Activated CD8-positive, alpha-beta T cell treated with anti-CD3 and anti-CD28 coated beads for 36 hours (primary cell): ENCODE measurements around the gene MT1H. TPM values are rescaled to one million over a fixed set of nuclear protein-coding genes. Genes with fewer than 3 reads are reported as not detected.

Experiments used
- ATAC-seq: fragments of 200-7000 bp; cut with Tn5 transposase; one replicate; pipeline ENCODE4 v1.10.0; 2021; ENCODE audit warnings: mild to moderate bottlenecking, moderate library complexity
- CTCF ChIA-PET: fragments of 350-600 bp; sonication (Branson Sonifier 250); formaldehyde crosslinking; loops from one replicate; lab custom pipeline; 2021; ENCODE audit warnings: antibody characterized with exemption; lab: Charles Lee
- POLR2A ChIA-PET: fragments of 350-600 bp; sonication (Branson Sonifier 250); formaldehyde crosslinking; loops from one replicate; lab custom pipeline; 2021; ENCODE audit warnings: antibody characterized with exemption; lab: Charles Lee
- DNase-seq: peaks from one replicate; pipeline ENCODE4 v3.0.0-alpha.2; 2020
- H3K27ac Mint-ChIP-seq: one replicate; pipeline ENCODE4 v1.8.0; 2021; ENCODE audit warnings: mild to moderate bottlenecking, mixed read lengths
- H3K27me3 Mint-ChIP-seq: one replicate; pipeline ENCODE4 v1.8.0; 2021; ENCODE audit warnings: mixed read lengths
- H3K36me3 Mint-ChIP-seq: one replicate; pipeline ENCODE4 v1.8.0; 2021; ENCODE audit warnings: low read depth, mixed read lengths
- H3K4me1 Mint-ChIP-seq: one replicate; pipeline ENCODE4 v1.8.0; 2021; ENCODE audit warnings: low read depth, mixed read lengths
- H3K4me3 Mint-ChIP-seq: one replicate; pipeline ENCODE4 v1.8.0; 2021; ENCODE audit warnings: mild to moderate bottlenecking, moderate library complexity, mixed read lengths
- H3K9me3 Mint-ChIP-seq: one replicate; pipeline ENCODE4 v1.8.0; 2021; ENCODE audit warnings: mixed read lengths
- CTCF ChIP-seq: fragments of 200-600 bp; IDR thresholded peaks from one replicate; pipeline ENCODE4 v1.8.0; 2022; ENCODE audit warnings: antibody characterized with exemption, mild to moderate bottlenecking
- intact Hi-C: fragments of 100-400 bp; cut with micrococcal nuclease; formaldehyde crosslinking; loops from one replicate; pipeline ENCODE4 v1.10.0; 2022
- total RNA-seq, 2 experiments: library from RNA; stranded (reverse); gene quantifications; one replicate each; pipeline ENCODE4 v1.2.3, GENCODE V29; 2021

Gene MT1H
- total RNA-seq, 2 experiments from 2014 or later = 2.3 to 2.7 TPM

GRCh38 chr16:56629531-56629930 is 40.1 kb upstream of the MT1H start:
- H3K9me3 Mint-ChIP-seq = no peaks in the 10 kb centered on the region
- no peak for ATAC-seq
- H3K36me3 Mint-ChIP-seq = no peaks in the 10 kb centered on the region
- CTCF ChIA-PET = interaction anchor here (1.3 to 1.9 kb wide), 4 partner anchors 11 to 44 kb away, joined by 3 to 11 read pairs (median 6); no protein-coding TSS in a partner anchor
- H3K4me3 Mint-ChIP-seq = no peak overlapping the region
- POLR2A ChIA-PET = no interaction called here
- H3K4me1 Mint-ChIP-seq = peaks cover 22% of the 10 kb centered on the region
- DNase-seq = no peak
- no peak for TF ChIP-seq CTCF
- no peak overlapping the region for H3K27ac Mint-ChIP-seq
- H3K27me3 Mint-ChIP-seq = peaks cover 56% of the 10 kb centered on the region
- intact Hi-C loops = no loop called here

DNA sequence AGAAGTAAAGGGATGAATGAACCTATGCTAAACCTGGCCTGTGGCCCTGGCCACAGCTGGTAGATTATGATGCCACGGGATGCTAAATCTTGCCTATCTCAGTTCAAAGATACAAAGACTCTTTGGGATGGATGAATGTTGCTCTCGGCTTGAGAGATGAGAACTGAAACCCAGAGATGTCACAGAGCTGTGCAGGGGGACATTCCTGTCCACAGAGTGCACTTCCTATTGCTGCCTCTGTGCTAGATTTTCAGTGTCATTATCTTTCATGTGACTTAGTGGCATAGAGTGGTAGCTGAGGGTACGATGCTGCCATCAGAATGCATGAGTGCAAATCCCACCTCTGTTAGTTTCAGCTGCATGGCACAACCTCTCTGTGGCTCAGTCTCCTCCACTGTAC is 39.5 kb upstream of the MT1H start:
- Mint-ChIP-seq H3K4me1 (peaks cover 23% of the 10 kb centered on the region), H3K27me3 (peaks cover 59% of the 10 kb centered on the region), H3K36me3 (no peaks in the 10 kb centered on the region), H3K9me3 (no peaks in the 10 kb centered on the region), H3K27ac (no peak overlapping the region), H3K4me3 (no peak overlapping the region)
- ATAC-seq (peak; percentile 39), DNase-seq (no peak)
- no peak for TF ChIP-seq CTCF
- POLR2A ChIA-PET = no interaction called here
- CTCF ChIA-PET = interaction anchor here (0.7 to 2.2 kb wide), 7 partner anchors 9 to 72 kb away, joined by 3 to 11 read pairs (median 6); no protein-coding TSS in a partner anchor
- intact Hi-C loops = no loop called here

DNA sequence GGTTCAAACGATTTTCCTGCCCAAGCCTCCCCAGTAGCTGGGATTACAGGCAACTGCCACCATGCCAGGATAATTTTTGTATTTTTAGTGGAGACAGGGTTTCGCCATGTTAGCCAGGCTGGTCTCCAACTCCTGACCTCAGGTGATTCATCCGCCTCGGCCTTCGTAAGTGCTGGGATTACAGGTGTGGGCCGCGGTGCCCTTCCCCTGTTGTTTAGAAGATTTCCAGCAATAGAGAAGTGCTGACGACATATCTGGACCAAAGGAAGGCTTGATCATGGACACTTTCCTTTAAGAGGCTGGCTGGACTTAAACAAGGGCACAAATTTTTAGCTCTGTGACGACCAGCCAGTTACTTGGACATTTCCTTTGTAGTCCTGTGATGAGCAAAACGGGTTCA is 38.4 kb upstream of the MT1H start:
- ChIA-PET POLR2A (interaction anchor here (0.7 to 1.2 kb wide), 2 partner anchors 24 to 25 kb away, joined by 3 read pairs; no protein-coding TSS in a partner anchor), CTCF (interaction anchor here (0.9 to 2.2 kb wide), 5 partner anchors 11 to 71 kb away, joined by 3 to 8 read pairs (median 6); no protein-coding TSS in a partner anchor)

DNA sequence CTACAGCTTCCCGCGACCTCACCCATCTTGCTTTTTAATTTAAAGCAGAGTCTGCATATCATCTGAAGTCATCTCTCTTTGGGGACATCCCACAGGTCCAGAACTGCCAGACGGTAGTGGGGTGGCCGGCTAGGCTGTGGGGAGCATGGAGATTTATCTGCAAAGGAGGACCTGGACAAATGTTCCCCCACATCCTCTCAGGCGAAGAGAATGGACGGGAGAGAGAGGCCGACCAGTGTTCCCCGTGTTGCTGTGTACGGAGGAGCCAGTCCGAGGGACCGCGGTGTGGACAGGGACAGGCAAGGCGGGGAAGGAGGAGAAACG is 37.8 kb upstream of the MT1H start:
- ChIA-PET POLR2A (interaction anchor here (0.7 to 1.2 kb wide), 2 partner anchors 24 to 26 kb away, joined by 3 read pairs; no protein-coding TSS in a partner anchor), CTCF (interaction anchor here (1.7 to 2.2 kb wide), 2 partner anchors 11 to 70 kb away, joined by 6 to 8 read pairs; no protein-coding TSS in a partner anchor)
- intact Hi-C loops = no loop called here
- H3K27ac Mint-ChIP-seq = no peak overlapping the region
- no peaks in the 10 kb centered on the region for H3K36me3 Mint-ChIP-seq
- DNase-seq = no peak
- no peak for ATAC-seq
- peaks cover 61% of the 10 kb centered on the region for H3K27me3 Mint-ChIP-seq
- H3K4me1 Mint-ChIP-seq = peaks cover 17% of the 10 kb centered on the region
- peak overlapping the region; percentile 58 for H3K4me3 Mint-ChIP-seq
- H3K9me3 Mint-ChIP-seq = no peaks in the 10 kb centered on the region
- no peak for TF ChIP-seq CTCF

More for the DNA sequence above, 38.4 kb upstream of the MT1H start:
- ATAC-seq = no peak
- Mint-ChIP-seq H3K27me3 (peaks cover 60% of the 10 kb centered on the region), H3K4me1 (peaks cover 21% of the 10 kb centered on the region), H3K4me3 (no peak overlapping the region), H3K9me3 (no peaks in the 10 kb centered on the region), H3K36me3 (no peaks in the 10 kb centered on the region), H3K27ac (no peak overlapping the region)
- no peak for TF ChIP-seq CTCF
- intact Hi-C loops = no loop called here
- no peak for DNase-seq

- ChIA-PET CTCF (interaction anchor here (2.2 kb wide), 1 partner anchor 10 kb away, joined by 8 read pairs; no protein-coding TSS in a partner anchor), POLR2A (interaction anchor here (0.6 to 0.7 kb wide), 2 partner anchors 12 to 30 kb away, joined by 3 read pairs; no protein-coding TSS in a partner anchor)
- DNase-seq (no peak), ATAC-seq (peak; percentile 52)
- no peaks in the 10 kb centered on the region for H3K9me3 Mint-ChIP-seq
- H3K36me3 Mint-ChIP-seq = no peaks in the 10 kb centered on the region
- H3K27ac Mint-ChIP-seq = no peak within 1 kb of the TSS
- intact Hi-C loops = no loop called here
- TF ChIP-seq CTCF = no peak
- H3K27me3 Mint-ChIP-seq = peaks cover 60% of the 10 kb centered on the region
- H3K4me3 Mint-ChIP-seq = peak within 1 kb of the TSS; percentile 58
- H3K4me1 Mint-ChIP-seq = peaks cover 17% of the 10 kb centered on the region
These were observed 37.3 kb upstream of the MT1H start, which contains the start of gene MT1M for GRCh38 chr16:56632156-56632847. Gene MT1M (plus strand): TSS chr16:56632659. CDS start chr16:56632732, 73 bp downstream.
